Hematopoietic multipotent progenitor cell treated with erythropoietin and hydrocortisone succinate and interleukin-3 and kit ligand, for 15 days (in vitro differentiated cells): ENCODE measurements around the gene TGM5.
A peak's percentile ranks its signal among the peaks of the same experiment; 100 is the strongest.

Experiments
- DNase-seq: peaks from one replicate; pipeline ENCODE4 v3.0.0-alpha.2; 2015; ENCODE audit warnings: low spot score

TGM5 gene

GRCh38 chr15:43196760-43197548 lies 69.8 kb downstream of the TGM5 start:
- no peak for DNase-seq

DNA sequence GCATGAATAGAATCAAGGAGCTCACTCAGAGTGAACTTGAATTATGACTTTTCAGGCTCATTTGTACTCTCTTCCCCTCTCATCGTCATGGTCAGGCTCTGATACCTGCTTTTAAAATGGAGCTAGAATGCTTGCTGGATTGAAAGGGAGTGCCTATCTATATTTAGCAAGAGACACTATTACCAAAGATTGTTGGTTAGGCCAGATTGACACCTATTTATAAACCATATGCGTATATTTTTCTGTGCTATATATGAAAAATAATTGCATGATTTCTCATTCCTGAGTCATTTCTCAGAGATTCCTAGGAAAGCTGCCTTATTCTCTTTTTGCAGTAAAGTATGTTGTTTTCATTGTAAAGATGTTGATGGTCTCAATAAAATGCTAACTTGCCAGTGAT lies 71.9 kb downstream of the TGM5 start:
- DNase-seq = no peak

- no peak for DNase-seq
These were observed 73.0 kb downstream of the TGM5 start for GRCh38 chr15:43193710-43194109.

- no peak for DNase-seq
These were observed 76.5 kb downstream of the TGM5 start for GRCh38 chr15:43190178-43190577.

DNA sequence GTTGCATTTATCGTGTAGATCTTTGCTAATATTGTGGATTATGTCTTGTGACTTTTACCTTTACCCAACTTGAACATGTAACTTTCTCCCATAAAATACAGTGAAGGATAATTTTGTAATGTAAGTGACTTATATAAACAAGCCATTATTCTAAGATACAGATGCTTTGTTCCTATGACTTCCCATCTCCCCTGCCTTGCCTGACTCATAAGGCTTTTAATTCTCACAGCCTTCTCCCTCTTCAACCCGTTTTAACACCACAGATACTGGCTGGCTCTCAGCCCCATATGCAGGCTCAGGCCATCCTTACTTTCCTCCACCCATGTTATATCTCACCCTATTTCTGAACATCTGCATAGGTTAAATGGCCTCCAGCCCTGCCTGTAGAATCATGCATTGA lies 77.4 kb downstream of the TGM5 start:
- peak; percentile 54 for DNase-seq

GRCh38 chr15:43187544-43188155 lies 79.1 kb downstream of the TGM5 start:
- peak; percentile 85 for DNase-seq

DNA sequence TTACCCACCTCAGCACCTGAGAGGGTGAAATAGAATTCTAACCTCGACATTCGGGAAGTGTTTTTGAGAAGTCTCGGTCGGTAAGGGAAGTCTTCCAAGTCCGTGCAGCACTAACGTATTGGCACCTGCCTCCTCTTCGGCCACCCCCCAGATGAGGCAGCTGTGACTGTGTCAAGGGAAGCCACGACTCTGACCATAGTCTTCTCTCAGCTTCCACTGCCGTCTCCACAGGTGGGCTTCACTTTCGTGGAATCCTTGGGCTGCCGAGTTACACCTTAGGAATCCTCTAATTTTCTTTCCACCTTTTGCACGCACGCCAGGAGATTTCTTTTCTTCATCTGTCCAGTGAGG lies 80.8 kb downstream of the TGM5 start:
- DNase-seq = peak; percentile 53

GRCh38 chr15:43185157-43186002 lies 81.3 kb downstream of the TGM5 start, which contains the start of gene CCNDBP1:
TSS of gene CCNDBP1 (plus strand) at chr15:43185403. CDS start at chr15:43185499, 96 bp downstream.
- peak; percentile 97 for DNase-seq

DNA sequence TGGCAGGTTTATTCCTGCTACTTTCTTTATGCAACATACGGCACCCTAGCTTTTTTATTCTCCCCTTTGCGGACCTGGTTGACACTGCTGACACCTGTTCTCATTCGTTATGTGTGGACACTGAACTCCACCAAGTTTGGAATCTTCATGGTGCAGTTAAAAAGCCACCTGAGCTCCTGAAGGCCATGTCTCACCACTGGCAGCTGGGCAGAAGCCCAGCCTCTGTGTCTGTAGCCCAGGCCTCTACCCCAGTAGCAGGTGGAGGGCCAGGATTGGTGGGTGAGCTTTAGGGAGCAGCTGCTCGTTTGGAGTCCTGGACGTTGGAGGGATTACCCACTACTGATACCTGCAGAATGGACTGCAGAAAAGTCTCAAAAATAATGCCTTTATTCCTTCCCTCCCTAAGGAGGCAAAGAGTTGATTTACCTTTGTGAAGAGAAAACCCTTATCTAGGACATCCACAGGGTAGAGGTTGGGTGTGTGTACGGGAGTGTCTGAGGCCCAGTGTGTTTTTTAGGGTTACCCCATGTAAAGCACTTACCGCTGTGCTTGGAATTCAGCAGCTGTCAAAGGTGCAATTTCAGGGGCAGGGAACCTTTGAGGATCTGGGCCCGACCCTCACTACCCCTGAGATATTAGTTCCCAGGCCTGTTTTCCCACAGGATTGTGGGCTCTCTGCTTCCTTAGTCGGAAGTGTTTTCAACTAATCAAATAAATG lies 82.2 kb downstream of the TGM5 start:
- DNase-seq = peak; percentile 69

DNA sequence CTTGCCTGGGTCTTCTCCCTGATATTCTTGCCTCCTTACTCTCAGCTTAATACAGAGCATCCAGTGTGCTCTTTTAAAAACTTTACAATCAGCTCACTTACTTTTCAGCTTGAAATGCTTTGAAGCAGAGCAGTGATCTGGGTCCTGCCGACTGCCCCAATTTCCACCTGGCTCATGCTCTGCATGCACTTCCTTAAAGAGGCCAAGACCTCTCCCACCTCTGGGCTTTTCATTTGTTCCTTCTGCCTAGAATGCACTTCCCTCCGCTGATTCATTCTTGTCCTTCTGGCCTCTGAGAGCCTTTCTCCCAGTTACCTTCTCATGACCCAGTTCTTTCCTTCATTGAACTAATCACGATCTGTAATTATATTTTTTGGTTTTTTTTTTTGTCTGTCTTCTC lies 83.5 kb downstream of the TGM5 start:
- DNase-seq = no peak
